AG09309 (cell line): ENCODE results near the gene LTBP4.

ENCODE experiments used
- DNase-seq: peaks from one replicate; pipeline ENCODE4 v3.0.0-alpha.2; 2010; ENCODE audit warnings: low read depth
- H3K4me3 ChIP-seq: 2 replicates; pipeline ENCODE4 v1.5.1; 2011; ENCODE audit warnings: mild to moderate bottlenecking, low read depth, low read length, moderate library complexity; ENCODE audit not compliant: control insufficient read depth
- CTCF ChIP-seq: IDR thresholded peaks from 2 replicates; pipeline ENCODE4 v1.5.1; 2011; ENCODE audit warnings: mild to moderate bottlenecking, low read depth, low read length, inconsistent platforms; ENCODE audit not compliant: insufficient read depth, control insufficient read depth; ENCODE audit errors: missing control alignments

The LTBP4 gene, protein sequence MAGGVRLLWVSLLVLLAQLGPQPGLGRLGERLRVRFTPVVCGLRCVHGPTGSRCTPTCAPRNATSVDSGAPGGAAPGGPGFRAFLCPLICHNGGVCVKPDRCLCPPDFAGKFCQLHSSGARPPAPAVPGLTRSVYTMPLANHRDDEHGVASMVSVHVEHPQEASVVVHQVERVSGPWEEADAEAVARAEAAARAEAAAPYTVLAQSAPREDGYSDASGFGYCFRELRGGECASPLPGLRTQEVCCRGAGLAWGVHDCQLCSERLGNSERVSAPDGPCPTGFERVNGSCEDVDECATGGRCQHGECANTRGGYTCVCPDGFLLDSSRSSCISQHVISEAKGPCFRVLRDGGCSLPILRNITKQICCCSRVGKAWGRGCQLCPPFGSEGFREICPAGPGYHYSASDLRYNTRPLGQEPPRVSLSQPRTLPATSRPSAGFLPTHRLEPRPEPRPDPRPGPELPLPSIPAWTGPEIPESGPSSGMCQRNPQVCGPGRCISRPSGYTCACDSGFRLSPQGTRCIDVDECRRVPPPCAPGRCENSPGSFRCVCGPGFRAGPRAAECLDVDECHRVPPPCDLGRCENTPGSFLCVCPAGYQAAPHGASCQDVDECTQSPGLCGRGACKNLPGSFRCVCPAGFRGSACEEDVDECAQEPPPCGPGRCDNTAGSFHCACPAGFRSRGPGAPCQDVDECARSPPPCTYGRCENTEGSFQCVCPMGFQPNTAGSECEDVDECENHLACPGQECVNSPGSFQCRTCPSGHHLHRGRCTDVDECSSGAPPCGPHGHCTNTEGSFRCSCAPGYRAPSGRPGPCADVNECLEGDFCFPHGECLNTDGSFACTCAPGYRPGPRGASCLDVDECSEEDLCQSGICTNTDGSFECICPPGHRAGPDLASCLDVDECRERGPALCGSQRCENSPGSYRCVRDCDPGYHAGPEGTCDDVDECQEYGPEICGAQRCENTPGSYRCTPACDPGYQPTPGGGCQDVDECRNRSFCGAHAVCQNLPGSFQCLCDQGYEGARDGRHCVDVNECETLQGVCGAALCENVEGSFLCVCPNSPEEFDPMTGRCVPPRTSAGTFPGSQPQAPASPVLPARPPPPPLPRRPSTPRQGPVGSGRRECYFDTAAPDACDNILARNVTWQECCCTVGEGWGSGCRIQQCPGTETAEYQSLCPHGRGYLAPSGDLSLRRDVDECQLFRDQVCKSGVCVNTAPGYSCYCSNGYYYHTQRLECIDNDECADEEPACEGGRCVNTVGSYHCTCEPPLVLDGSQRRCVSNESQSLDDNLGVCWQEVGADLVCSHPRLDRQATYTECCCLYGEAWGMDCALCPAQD (N-terminal part only)

GRCh38 chr19:40601134-40601974 lies at the start of gene LTBP4:
Gene LTBP4 (plus strand): TSS chr19:40601369. CDS start chr19:40601388, 19 bp downstream.
- no peak for DNase-seq
- H3K4me3 ChIP-seq, result peak within 1 kb of the TSS; percentile 24
- peak; percentile 6 for TF ChIP-seq CTCF

DNA sequence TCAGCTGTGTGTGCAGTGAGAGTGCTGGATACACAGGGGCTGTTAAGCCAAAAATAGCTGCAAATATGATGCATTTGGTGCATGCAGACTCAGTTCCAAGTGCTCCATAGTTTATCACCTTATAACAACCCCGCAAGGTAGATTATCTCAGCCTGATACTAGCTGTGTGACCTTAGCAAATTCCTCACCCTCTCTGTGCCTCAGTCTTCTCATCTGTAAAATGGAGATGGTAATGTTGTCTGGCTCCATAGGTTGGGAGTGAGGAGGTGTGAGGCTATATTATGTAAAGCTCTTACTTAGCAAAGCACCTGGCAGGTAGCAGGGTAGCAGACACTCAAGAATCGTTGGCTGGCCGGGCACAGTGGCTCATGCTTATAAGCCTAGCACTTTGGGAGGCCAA lies 48.3 kb upstream of the LTBP4 start:
- DNase-seq, result no peak
- H3K4me3 ChIP-seq, result no peak overlapping the region
- TF ChIP-seq CTCF, result no peak

GRCh38 chr19:40553885-40554857 lies 47.0 kb upstream of the LTBP4 start:
- TF ChIP-seq CTCF, result no peak
- no peak for DNase-seq

DNA sequence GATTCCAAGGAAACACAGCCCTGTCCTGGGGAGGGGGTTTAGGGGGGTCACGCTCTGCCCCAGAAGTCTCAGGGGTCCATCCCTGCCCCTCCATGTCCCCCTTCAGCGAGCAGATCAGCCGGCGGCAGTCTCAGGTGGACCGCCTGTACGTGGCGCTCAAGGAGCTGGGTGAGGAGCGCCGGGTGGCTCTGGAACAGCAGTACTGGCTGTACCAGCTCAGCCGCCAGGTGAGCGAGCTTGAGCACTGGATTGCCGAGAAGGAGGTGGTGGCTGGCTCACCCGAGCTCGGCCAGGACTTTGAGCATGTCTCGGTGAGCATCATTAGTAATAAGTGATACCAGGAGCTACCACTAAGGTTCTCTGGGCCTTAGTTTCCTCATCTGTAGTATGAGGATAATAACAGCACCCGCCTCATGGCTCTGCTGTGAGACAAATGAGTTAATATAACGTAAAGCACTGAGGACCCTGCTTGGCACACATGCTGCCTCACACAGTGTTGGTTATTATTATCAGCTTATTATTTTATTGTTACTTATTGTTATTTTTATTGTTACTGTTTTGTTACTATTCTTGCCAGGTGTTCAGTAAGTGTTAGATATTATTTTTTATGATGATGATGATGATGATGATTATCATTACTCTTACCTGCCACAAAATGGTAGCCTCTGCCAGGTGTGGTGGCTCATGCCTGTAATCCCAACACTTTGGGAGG lies 45.0 kb upstream of the LTBP4 start:
- H3K4me3 ChIP-seq, result no peak overlapping the region
- no peak for DNase-seq
- TF ChIP-seq CTCF, result no peak

More at GRCh38 chr19:40553885-40554857, 47.0 kb upstream of the LTBP4 start:
- H3K4me3 ChIP-seq, result no peak overlapping the region

GRCh38 chr19:40556953-40557530 lies 44.1 kb upstream of the LTBP4 start:
- H3K4me3 ChIP-seq, result no peak overlapping the region
- DNase-seq, result no peak
- TF ChIP-seq CTCF, result no peak
